GM21515 (cell line): ENCODE results near the gene ATP6V0A4.
"Not testable (repeated sequence)": the region's sequence is repeated elsewhere in the genome, so short reads cannot be mapped to it uniquely, and the experiment has no call there.

ENCODE experiments used
- ATAC-seq: cut with Tn5 transposase; IDR thresholded peaks from one replicate; pipeline ENCODE4 v1.9.1; 2021; ENCODE audit not compliant: unreplicated experiment

The ATP6V0A4 gene

GRCh38 chr7:138804618-138805017 is 6.6 kb upstream of the ATP6V0A4 start:
- no peak for ATAC-seq

- ATAC-seq: no peak
These were observed 4.7 kb upstream of the ATP6V0A4 start for GRCh38 chr7:138802706-138803105.

GRCh38 chr7:138801256-138801655 is 3.3 kb upstream of the ATP6V0A4 start:
- ATAC-seq: no peak

GRCh38 chr7:138799336-138800000 is 1.5 kb upstream of the ATP6V0A4 start:
- no peak for ATAC-seq

- no peak for ATAC-seq
These were observed 840 bp upstream of the ATP6V0A4 start for GRCh38 chr7:138798836-138799235.

- not testable (repeated sequence) for ATAC-seq
These were observed 950 bp downstream of the ATP6V0A4 start for GRCh38 chr7:138797046-138797445.

GRCh38 chr7:138796038-138796615 is 1.9 kb downstream of the ATP6V0A4 start:
- ATAC-seq: no peak

GRCh38 chr7:138785587-138786437 is 12.2 kb downstream of the ATP6V0A4 start:
- ATAC-seq: no peak

- ATAC-seq: no peak
These were observed 13.3 kb downstream of the ATP6V0A4 start for GRCh38 chr7:138784692-138785091.

- ATAC-seq: no peak
These were observed 17.0 kb downstream of the ATP6V0A4 start for GRCh38 chr7:138781004-138781403.

- no peak for ATAC-seq
These were observed 21.7 kb downstream of the ATP6V0A4 start for GRCh38 chr7:138776166-138776833.

GRCh38 chr7:138773817-138774216 is 24.2 kb downstream of the ATP6V0A4 start:
- ATAC-seq: no peak

GRCh38 chr7:138773176-138773575 is 24.8 kb downstream of the ATP6V0A4 start:
- no peak for ATAC-seq

- ATAC-seq: no peak
These were observed 27.1 kb downstream of the ATP6V0A4 start for GRCh38 chr7:138770904-138771303.

GRCh38 chr7:138768241-138768640 is 29.8 kb downstream of the ATP6V0A4 start:
- no peak for ATAC-seq

- no peak for ATAC-seq
These were observed 41.3 kb downstream of the ATP6V0A4 start for GRCh38 chr7:138756591-138757242.

- ATAC-seq: no peak
These were observed 42.0 kb downstream of the ATP6V0A4 start for GRCh38 chr7:138755842-138756590.

GRCh38 chr7:138755331-138755747 is 42.7 kb downstream of the ATP6V0A4 start:
- no peak for ATAC-seq

GRCh38 chr7:138753610-138754009 is 44.4 kb downstream of the ATP6V0A4 start:
- no peak for ATAC-seq

- ATAC-seq: no peak
These were observed 44.9 kb downstream of the ATP6V0A4 start for GRCh38 chr7:138753150-138753518.
